ENCODE data around the gene ZNF771. TPM values are rescaled to one million over a fixed set of nuclear protein-coding genes. Genes with fewer than 3 reads are reported as not detected.
A peak's percentile ranks its signal among the peaks of the same experiment; 100 is the strongest.

The ZNF771 gene
- total RNA-seq, 6 donors from 2014 or later, result 5.2 to 12.3 (median 7.2) TPM

DNA sequence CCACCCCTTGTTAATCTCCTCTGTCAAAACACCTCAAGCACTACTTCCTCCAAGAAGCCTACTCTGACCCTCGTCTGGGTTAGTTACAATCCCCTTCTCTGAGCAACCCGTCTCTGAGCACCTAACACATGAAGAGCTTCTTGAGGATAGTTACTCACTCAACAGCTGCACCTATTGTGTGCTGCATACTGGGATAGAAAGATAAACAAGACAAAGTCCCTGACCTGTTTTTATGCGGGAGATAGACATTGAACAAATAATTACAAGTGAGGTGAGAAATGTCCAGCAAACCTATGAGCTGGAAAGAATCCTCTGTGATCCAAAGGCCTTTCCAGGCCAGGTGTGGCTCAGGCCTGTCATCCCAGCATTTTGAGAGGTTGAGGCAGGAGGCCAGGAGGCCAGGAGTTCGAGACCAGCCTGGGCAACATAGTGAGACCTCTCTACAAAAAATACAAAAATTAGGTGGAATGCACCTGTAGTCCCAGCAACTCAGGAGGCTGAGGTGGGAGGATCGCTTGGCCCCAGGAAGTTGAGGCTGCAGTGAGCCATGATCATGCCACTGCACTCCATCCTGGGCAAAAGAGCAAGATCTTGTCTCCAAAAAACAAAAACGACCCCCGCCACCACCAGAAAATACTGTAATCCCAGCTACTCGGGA lies 5.5 kb upstream of the ZNF771 start:
- Histone ChIP-seq H3K4me3 (no peak overlapping the region), H3K9me3 (no peaks in the 10 kb centered on the region), H3K27ac (no peak overlapping the region), H3K36me3 (peaks cover 0 to 18% (median 10%) of the 10 kb centered on the region in 4 donors), H3K4me1 (peaks cover 4 to 34% (median 9%) of the 10 kb centered on the region in 4 donors), H3K27me3 (no peaks in the 10 kb centered on the region)
- TF ChIP-seq, protein P1, sequence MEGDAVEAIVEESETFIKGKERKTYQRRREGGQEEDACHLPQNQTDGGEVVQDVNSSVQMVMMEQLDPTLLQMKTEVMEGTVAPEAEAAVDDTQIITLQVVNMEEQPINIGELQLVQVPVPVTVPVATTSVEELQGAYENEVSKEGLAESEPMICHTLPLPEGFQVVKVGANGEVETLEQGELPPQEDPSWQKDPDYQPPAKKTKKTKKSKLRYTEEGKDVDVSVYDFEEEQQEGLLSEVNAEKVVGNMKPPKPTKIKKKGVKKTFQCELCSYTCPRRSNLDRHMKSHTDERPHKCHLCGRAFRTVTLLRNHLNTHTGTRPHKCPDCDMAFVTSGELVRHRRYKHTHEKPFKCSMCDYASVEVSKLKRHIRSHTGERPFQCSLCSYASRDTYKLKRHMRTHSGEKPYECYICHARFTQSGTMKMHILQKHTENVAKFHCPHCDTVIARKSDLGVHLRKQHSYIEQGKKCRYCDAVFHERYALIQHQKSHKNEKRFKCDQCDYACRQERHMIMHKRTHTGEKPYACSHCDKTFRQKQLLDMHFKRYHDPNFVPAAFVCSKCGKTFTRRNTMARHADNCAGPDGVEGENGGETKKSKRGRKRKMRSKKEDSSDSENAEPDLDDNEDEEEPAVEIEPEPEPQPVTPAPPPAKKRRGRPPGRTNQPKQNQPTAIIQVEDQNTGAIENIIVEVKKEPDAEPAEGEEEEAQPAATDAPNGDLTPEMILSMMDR (IDR thresholded peaks at IDR 0.05), result no peak
- TF ChIP-seq POLR2AphosphoS5 (IDR thresholded peaks at IDR 0.05) (no peak), EP300 (IDR thresholded peaks at IDR 0.05) (no peak), POLR2A (IDR thresholded peaks at IDR 0.05) (no peak)
- no peak for DNase-seq
- WGBS, 2 donors, result 70 to 82% methylated on average over 8 of the region's 8 CpGs
- ATAC-seq (ENCODE audit: low FRiP score in 2 of 2), result no peak

GRCh38 chr16:30406795-30407101 lies 658 bp upstream of the ZNF771 start:
- no peak for ATAC-seq (ENCODE audit: low FRiP score in 2 of 2)
- no peaks in the 10 kb centered on the region for H3K9me3 ChIP-seq
- peak overlapping the region in 3 of 4 donors; percentile 60 to 77 (median 64) for H3K4me3 ChIP-seq
- no peak for DNase-seq
- H3K4me1 ChIP-seq, result peaks cover 7 to 30% (median 25%) of the 10 kb centered on the region in 4 donors
- peak overlapping the region; percentile 67 to 85 (median 83) for H3K27ac ChIP-seq
- WGBS, 2 donors, result 15 to 19% methylated on average over 14 of the region's 14 CpGs
- TF ChIP-seq EP300 (IDR thresholded peaks at IDR 0.05), result no peak
- H3K36me3 ChIP-seq, result peaks cover 0 to 5% (median 0%) of the 10 kb centered on the region in 4 donors
- H3K27me3 ChIP-seq, result no peaks in the 10 kb centered on the region

- DNase-seq, result no peak
- peaks cover 0 to 8% (median 0%) of the 10 kb centered on the region in 4 donors for H3K36me3 ChIP-seq
- peaks cover 7 to 30% (median 25%) of the 10 kb centered on the region in 4 donors for H3K4me1 ChIP-seq
- TF ChIP-seq POLR2AphosphoS5 (IDR thresholded peaks at IDR 0.05) (no peak), EP300 (IDR thresholded peaks at IDR 0.05) (no peak), POLR2A (IDR thresholded peaks at IDR 0.05) (no peak)
- TF ChIP-seq, protein P1 (IDR thresholded peaks at IDR 0.05), result no peak
- H3K27me3 ChIP-seq, result no peaks in the 10 kb centered on the region
- peak overlapping the region; percentile 67 to 85 (median 83) for H3K27ac ChIP-seq
- WGBS, 2 donors, result 16 to 47% methylated on average over 6 to 18 of the region's 19 CpGs
- peak overlapping the region; percentile 53 to 77 (median 62) for H3K4me3 ChIP-seq
- peak in 1 of 2 donors; percentile 47 for ATAC-seq (ENCODE audit: low FRiP score in 2 of 2)
- no peaks in the 10 kb centered on the region for H3K9me3 ChIP-seq
Observed at GRCh38 chr16:30407804-30408534, 563 bp downstream of the ZNF771 start.

GRCh38 chr16:30409125-30410060 lies 2.0 kb downstream of the ZNF771 start:
- H3K27me3 ChIP-seq, result no peaks in the 10 kb centered on the region
- peak; percentile 86 to 93 for ATAC-seq (ENCODE audit: low FRiP score in 2 of 2)
- DNase-seq, result peak in 1 of 2 donors; percentile 89
- no peak overlapping the region for H3K4me3 ChIP-seq
- no peaks in the 10 kb centered on the region for H3K9me3 ChIP-seq
- H3K27ac ChIP-seq, result peak overlapping the region in 1 of 4 donors; percentile 57
- TF ChIP-seq, protein P1 (IDR thresholded peaks at IDR 0.05), result peak; percentile 86 to 96 (median 91)
- TF ChIP-seq POLR2AphosphoS5 (IDR thresholded peaks at IDR 0.05), result no peak
- WGBS, 2 donors, result 44 to 66% methylated on average over 10 to 15 of the region's 15 CpGs
- H3K36me3 ChIP-seq, result peaks cover 0 to 13% (median 2%) of the 10 kb centered on the region in 4 donors
- peaks cover 7 to 30% (median 25%) of the 10 kb centered on the region in 4 donors for H3K4me1 ChIP-seq
